ENCODE results near the gene SLC66A2. TPM values are rescaled to one million over a fixed set of nuclear protein-coding genes. Genes with fewer than 3 reads are reported as not detected.

The SLC66A2 gene
- total RNA-seq, 4 donors from 2014 or later, result 56.5 to 183 (median 92.9) TPM

- Histone ChIP-seq H3K27ac (peak overlapping the region; percentile 85 to 98 (median 96)), H3K36me3 (no peaks in the 10 kb centered on the region), H3K4me1 (peaks cover 23 to 83% (median 57%) of the 10 kb centered on the region in 4 donors), H3K9me3 (no peaks in the 10 kb centered on the region), H3K4me3 (peak overlapping the region; percentile 95 to 98 (median 97)), H3K27me3 (no peaks in the 10 kb centered on the region)
- TF ChIP-seq CTCF (IDR thresholded peaks at IDR 0.05) (no peak), POLR2A (IDR thresholded peaks at IDR 0.05) (no peak), EP300 (IDR thresholded peaks at IDR 0.05; ENCODE audit: low read depth) (no peak), POLR2AphosphoS5 (IDR thresholded peaks at IDR 0.05) (no peak)
- intact Hi-C loops (cut with DNase I; ENCODE audit: low total_unique reads) (loop anchor here (2.0 to 5.0 kb wide), 2 partner anchors 37 to 83 kb away; partner anchors contain the start of gene TXNL4A), in situ Hi-C loops (cut with MboI; ENCODE audit: low pct_ligation_motif_present in 1 of 4, low pct_unique_long_range_greater_than_20kb in 1 of 4, low sequenced_read_pairs in 3 of 4) (loop anchor here in 1 of 4 donors (10.0 kb wide), 1 partner anchor 85 kb away; the partner anchor contains the start of gene RBFA)
- peak; percentile 43 for DNase-seq
- 29 to 45% methylated on average over 12 of the region's 12 CpGs for WGBS, 2 donors (ENCODE audit: low coverage in 1 of 2)
These were observed 1.6 kb downstream of the SLC66A2 start for GRCh38 chr18:79949697-79950487.

GRCh38 chr18:79948719-79949411, 2.6 kb downstream of the SLC66A2 start:
- in situ Hi-C loops (cut with MboI; ENCODE audit: low pct_ligation_motif_present in 1 of 4, low pct_unique_long_range_greater_than_20kb in 1 of 4, low sequenced_read_pairs in 3 of 4) (no loop called here), intact Hi-C loops (cut with DNase I; ENCODE audit: low total_unique reads) (no loop called here)
- Histone ChIP-seq H3K27me3 (no peaks in the 10 kb centered on the region), H3K36me3 (no peaks in the 10 kb centered on the region), H3K4me3 (no peak overlapping the region), H3K9me3 (no peaks in the 10 kb centered on the region), H3K4me1 (peaks cover 20 to 83% (median 61%) of the 10 kb centered on the region in 4 donors), H3K27ac (peak overlapping the region; percentile 85 to 98 (median 96))
- TF ChIP-seq POLR2A (IDR thresholded peaks at IDR 0.05) (no peak), POLR2AphosphoS5 (IDR thresholded peaks at IDR 0.05) (no peak), EP300 (IDR thresholded peaks at IDR 0.05; ENCODE audit: low read depth) (no peak), CTCF (IDR thresholded peaks at IDR 0.05) (no peak)
- 91 to 100% methylated on average over 3 to 23 of the region's 23 CpGs for WGBS, 2 donors (ENCODE audit: low coverage in 1 of 2)
- peak; percentile 7 for DNase-seq

- Histone ChIP-seq H3K4me3 (no peak overlapping the region), H3K36me3 (no peaks in the 10 kb centered on the region), H3K9me3 (no peaks in the 10 kb centered on the region), H3K27ac (peak overlapping the region in 3 of 4 donors; percentile 35 to 48 (median 37)), H3K27me3 (no peaks in the 10 kb centered on the region), H3K4me1 (peaks cover 20 to 82% (median 61%) of the 10 kb centered on the region in 4 donors)
- intact Hi-C loops (cut with DNase I; ENCODE audit: low total_unique reads), result no loop called here
- TF ChIP-seq CTCF (IDR thresholded peaks at IDR 0.05), result no peak
- TF ChIP-seq POLR2AphosphoS5 (IDR thresholded peaks at IDR 0.05), result peak in 1 of 3 donors; percentile 20
- in situ Hi-C loops (cut with MboI; ENCODE audit: low pct_ligation_motif_present in 1 of 4, low pct_unique_long_range_greater_than_20kb in 1 of 4, low sequenced_read_pairs in 3 of 4), result no loop called here
- DNase-seq, result peak; percentile 46
- 75 to 84% methylated on average over 6 to 15 of the region's 15 CpGs for WGBS, 2 donors (ENCODE audit: low coverage in 1 of 2)
These were observed 3.4 kb downstream of the SLC66A2 start for GRCh38 chr18:79947881-79948610.

Measured in transverse colon (tissue), 4 donors.